HG02870 (cell line): ENCODE measurements around the gene VPS72.

Experiments used
- ATAC-seq: cut with Tn5 transposase; IDR thresholded peaks from one replicate; pipeline ENCODE4 v1.9.1; 2021; ENCODE audit warnings: mild to moderate bottlenecking, moderate library complexity; ENCODE audit not compliant: unreplicated experiment

The VPS72 gene

DNA sequence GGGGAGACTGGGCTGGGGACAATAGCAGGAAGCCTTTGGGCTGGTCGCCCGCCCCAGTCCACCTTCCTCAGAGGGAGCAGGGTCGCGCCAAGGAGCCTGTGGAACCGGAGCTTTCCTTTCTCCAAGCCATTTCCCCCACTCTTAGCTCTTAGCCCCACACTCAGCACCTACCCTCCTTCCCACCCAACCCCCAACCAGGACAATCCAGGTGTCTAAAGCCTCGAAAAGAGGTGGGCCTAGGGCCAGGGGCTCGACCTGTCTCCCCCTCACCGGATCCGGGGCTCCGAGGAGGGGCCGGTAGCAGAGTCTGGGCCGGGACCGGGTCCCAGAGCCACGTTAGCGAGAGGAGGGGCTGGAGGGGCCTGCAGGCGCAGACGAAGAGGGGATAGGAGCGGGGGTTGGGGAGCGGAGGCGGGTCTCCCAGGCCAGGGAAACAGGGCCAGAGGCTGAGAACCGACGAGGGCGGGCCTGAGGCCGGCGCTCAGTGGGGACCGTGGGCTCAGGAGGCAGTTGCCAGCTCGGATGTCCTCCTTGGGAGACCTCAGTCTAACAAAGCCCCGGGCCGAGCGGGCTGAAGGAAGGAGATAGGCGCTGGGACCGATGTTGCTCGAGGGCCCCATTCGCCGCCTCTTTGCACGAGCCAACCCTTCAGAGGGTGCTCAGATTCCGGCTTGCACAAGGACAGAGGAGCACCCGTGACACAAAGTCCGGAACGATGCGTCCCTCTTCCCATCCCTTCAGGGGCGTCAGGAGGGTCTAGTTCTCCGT lies 44.5 kb downstream of the VPS72 start:
- ATAC-seq: no peak

DNA sequence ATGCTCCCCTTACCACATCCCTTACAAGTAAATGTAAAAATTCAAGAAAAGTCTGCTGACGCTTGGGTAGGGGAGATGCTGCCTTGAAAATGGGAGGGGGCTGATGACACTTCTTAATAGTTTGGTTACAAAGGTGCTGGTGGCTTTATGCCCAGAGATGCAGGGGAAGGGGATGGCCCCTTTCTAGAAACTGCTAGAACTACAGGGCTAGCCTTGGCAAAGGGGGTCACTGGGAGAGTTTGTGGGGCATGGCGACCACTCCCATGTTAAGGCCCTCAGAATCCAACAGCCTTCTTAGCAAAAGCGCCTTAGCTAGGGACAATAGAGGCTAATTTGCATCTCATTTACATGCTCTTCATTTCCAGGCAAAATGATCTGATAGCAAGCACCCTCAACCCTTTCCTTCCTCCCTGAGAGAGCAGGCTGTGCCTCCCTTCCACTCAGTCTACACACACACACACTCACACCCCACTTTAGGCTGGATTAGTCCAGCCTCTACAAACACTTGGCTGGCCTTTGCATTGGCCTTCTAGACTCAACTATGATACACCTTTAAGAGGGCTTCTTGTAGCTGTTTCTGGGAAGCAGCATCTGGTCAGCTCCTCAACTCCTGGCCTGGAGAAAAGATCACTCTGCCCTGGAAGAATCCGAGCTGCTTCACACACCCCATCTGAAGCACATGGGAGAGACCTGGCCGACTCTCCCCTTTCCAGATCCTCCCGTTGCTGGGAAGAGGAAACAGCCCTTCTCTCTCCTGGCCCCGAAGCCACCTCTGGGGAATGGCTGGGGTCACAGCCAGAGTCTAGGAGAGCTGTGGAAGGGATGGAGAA lies 45.3 kb downstream of the VPS72 start:
- ATAC-seq: no peak

DNA sequence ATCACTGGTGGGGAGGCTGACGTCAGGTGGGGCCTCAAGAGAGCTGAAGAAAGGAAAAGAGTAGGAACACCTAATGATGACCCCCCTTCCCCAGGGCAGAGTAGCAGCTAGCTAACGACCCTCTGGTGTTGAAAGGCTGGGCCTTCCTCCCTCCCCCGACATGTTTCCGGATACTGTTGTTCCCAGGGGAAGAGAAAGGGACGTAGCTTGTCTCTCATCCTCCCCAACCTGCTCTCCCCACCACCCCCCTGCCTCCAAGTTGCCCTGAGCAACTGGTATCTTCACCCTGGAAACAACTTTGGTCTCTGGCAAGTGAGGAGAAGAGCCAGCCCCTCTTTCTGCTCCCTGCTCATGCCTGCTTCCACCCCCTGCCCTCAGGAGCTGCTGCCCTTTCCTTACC lies 46.0 kb downstream of the VPS72 start:
- no peak for ATAC-seq

DNA sequence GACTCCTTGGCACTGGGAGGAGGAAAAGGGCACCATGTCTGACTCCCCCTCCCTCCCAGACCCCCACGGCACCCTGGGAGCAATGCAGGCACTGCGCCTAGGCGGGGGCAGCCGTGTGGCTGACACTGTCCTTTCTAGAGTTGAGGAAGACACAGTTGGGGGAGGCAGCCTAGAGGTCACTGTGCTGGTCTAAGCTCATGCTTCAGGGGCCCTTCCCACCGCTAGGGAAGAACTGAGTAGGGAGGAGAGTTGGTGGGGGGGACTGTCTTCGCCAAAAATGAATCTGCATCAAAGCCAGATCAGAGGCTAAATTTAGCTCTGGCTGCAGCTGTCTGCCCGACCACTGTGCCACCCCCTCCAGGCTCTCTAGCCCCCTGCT lies 47.0 kb downstream of the VPS72 start:
- no peak for ATAC-seq

DNA sequence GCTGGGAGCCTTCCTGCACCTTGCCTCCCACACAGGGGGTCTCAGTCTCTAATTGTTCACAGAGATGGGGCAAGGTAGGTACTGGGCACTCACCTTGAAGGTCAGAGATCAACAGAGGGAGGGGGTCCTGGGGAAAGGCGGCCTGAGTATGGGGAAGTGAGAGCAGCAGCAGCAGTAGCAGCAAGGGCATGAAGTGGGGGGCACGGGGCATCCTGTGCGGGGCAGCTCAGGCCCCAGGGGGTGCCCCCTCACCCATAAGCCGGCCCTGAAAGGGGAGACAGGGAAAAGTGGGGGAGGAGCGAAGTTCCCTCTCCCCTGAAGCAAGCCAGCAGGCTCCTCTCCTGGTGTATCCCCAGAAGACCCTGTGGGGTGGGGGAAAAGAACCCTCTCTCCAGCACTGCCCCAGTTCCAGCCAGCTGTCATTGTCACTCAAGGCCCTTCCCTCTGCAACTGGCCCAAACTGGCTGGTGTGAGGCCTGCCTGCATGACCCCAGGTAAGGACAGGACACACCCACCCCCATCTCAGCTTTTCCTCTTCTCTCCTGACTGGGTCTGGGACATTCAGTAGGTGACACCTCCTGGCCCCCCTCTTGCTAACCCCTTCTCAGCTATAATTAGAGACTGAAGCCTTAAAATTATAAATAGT lies 47.5 kb downstream of the VPS72 start:
- ATAC-seq: no peak

DNA sequence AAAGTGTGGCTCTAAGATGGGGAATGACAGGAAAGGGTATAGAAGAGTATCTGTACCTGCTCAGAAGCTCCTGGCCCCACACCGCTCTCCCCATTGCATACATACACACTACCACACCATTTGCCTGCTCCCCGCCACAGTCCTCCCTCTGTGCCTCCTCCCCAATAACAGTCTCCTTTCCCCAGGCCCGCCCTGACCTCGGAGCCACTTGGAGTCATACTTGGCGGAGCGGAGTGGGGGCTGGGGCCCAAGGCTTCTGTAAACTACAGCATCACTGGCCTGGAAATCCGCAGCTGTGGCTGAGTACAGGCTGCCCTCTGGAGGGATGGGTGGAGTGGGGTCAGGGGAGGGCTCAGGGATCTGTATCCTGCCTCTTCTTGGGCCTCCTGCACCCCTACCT lies 52.2 kb downstream of the VPS72 start:
- ATAC-seq: no peak

DNA sequence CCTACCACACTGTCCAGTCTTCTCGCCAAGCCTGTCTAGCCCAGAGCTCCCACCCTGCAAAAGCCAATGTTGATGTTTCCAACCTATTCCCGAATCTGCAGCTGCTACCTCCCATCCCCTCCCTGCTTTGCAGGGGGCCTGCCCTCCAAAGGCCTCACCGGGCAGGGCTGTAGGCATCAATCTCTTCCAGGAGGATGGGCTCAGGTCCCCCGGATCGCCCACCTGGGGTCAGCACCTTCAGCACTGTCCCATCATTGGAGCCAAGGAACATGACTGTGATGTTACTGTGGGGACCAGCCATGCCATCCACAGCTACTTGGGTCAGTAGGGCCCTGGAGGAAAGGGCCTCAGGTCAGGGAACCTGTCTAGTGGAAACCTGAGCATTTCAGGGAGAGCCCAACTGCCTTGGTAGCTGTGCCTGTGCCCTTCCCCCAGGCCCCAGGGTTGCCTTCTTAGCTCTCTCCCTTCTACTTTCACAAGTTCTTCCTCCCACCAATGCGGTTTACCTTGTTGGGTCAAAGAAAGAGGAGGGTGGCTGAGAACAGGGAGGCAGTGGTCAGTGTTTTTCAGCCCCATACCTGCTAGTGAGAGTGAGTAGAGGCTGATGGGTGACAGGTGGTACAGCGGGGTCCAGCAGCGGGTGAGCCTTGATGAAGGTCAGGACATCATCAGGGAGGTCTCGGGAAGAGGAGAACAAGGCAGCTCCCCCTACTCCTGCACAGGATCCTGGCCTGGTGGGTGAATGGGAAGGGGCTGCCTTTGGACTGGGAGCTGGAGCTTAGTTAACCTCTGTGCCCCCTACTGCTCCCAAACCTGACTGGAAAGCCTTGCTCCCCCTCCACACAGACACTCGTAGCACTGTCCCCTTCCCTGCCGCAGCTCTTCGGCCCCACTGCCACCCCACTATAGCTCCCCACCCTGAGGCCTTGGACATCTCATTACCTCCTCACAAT lies 54.3 kb downstream of the VPS72 start:
- no peak for ATAC-seq

DNA sequence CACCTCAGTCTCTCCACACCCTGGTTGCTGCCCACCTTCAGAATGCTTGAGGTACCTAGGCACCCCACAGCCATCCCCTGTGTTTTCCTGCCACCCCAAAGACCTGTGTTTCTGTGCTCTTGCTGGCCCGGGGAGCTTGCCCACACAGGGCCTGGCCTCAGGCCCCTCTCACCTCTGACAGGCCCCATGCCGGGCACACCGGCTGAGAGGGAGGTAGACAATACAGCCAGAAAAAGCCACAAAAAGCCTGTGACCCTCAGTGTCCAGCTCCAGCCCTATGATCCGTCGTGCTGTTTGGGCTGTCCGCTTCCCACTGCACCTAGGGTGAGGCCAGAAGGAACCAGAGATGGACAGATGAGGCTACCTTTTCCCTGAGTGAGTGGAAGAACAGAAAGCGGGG lies 55.0 kb downstream of the VPS72 start:
- ATAC-seq: no peak

DNA sequence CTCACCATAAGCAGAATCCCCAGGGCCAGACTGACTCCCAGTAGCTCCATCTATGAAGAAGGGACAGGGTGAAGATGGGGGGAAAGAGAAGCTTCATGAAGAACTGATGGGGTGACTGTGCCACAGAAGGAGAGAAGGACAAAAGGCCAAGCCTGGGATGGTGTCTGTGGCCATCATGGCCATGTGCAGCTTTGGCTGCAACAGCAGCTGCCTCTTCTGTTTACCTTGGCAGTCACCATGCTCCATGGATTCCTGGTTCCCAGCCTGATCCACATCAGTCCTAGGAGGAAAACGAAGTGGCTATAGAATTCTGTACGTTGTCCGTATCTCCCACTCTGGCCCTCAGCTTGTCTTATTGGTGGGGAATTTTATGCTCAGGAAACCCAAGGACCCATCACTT lies 55.6 kb downstream of the VPS72 start:
- ATAC-seq: no peak

DNA sequence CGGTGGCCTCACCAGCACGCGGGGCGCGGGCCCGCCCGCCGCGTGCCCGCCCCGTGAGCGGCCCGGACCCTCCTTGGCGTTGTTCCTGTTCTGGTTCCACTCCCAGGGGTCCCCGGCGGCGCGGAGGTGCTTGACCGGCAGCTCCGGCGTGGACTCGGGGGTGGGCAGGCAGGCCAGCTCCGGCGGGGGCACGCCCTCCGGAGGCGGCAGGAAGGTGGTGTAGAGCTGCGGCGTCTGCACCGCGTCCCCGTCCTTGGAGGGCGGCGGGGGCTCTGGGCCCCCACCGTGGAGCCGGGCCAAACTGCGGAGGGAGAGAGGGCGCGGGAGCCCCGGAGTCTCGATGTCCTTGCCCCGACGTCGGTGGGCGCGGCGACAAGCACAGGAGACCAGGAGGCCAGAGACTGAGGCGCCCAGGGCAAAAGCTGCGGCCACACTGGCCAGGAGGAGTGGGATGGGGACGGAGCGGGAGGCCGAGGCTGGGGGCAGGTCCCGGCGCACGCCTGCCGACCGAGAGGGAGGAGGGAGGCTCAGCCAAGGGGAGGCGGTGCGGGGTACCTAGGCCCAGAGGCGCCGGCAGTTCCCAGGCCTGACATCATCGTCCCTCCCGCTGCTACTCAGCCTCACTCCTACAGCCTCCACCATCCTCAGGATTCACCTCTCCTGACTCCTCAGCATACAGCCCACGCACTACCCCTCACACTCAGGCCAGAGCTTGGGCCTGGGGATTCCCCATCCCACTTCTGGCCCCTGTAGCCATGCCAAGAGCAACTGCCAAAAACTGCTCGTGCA lies 56.8 kb downstream of the VPS72 start:
- ATAC-seq: no peak

DNA sequence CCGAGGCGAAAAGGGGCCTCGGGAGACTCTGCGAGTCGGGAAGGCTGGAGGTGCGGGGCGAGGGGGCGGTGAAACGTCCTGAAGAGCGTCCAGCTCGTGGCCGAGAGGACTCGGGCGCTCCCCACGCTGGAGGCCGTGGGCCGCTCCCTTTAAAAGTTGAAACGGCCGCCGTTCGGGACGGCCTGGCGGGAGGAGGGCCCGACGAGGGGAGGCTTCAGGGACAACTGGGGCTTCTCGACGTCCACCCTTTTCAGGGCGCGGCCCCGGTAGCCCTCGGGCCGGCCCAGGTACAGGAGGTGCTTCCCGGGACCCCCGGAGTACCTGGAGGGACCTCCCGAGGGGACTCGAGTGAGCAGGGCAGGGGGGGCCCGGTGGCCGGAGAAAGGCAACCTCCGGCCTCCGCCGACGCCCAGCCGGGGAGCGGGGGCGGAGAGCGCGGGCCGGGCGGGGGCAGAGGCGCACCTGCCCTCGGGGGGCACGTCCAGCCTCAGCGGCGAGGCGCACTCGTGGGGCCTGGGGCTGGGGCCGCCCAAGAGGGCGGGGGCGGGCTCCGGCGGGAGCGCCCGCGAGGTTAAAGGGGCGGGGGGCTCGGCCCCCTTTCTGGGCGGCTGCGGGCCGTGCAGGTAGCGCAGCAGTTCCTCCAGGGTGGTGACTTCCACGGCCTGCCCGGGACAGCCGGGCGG lies 57.5 kb downstream of the VPS72 start:
- no peak for ATAC-seq

DNA sequence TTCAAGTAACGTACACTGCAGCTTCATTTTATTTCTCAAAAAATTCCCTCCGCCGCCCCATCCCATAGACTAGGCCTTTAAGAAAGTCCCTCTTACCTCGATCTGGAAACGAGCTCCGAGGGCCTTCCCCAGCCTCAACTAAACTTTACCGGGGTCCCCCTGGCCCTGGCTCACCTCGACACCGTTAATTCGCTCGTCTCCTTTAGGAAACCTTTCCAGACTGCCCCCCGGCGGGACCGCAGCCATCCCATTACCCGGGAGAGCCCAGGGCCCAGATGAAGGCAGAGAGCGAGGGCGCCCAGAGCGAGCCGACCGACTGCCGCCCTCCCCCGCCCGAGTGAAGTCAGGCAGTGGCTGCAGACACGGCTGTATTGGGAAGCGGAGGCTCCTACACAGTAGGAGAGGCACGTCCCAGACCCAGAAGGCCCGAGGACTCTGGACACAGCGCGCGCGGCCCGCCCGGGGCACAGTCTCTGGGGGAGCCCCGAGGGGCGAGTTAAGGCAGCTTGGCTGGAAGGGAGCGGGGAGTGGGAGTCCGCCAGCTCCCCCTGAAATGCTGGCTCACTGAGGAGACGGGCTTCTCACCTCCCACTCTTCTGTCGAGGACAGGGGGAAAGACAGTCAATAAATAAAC lies 58.2 kb downstream of the VPS72 start:
- no peak for ATAC-seq

DNA sequence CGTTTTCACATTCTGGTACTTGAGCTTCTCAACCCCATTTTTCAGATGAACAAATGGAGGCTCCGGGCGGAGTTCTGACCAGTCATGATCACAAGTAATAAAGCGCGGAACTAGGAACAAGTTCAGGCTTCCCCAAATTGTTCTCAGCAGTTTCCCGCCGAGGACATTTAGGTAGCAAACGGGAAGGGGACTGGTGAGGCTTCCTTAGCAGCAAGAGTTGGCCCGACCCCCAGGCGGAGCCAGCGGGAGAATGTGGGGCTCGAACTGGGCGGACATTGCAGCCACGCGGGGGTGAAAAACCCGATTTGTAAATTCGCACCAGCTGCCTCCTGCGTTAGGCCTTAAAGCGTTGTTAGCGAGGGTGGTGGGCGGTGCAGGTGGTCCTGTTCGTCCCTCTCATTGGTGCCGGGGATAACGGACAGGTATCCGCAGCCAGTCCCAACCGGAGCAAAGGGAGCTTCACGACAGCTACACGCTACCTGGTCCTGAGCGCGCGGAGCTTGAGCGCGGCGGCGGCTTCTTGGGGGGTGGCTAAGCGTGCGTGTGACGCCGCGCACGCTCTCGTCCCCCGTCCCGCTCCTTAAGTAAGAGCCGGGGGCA lies 58.9 kb downstream of the VPS72 start:
- ATAC-seq: no peak

DNA sequence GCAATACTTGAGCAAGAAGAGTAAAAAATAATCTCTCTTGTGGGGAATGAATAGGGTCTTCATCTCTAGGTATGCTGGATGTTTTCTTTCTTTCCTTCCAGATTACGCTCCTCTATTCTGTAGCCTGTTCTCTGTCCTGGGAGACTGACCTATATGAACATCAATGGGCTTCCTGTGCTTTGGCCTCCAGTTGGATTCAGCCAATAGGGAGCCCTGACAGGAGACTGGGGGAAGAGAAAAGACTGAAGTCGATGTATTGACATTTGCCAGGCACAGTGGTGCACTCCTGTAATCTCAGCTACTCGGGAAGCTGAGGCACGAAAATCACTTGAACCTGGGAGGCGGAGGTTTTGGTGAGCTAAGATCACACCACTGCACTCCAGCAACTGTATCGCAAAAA lies 61.2 kb downstream of the VPS72 start:
- no peak for ATAC-seq
